Activated B cell treated with CpG ODN at 0.5 μM for 24 hours (primary cell): ENCODE results near the gene CDC27. TPM values are rescaled to one million over a fixed set of nuclear protein-coding genes. Genes with fewer than 3 reads are reported as not detected.
"Not testable (repeated sequence)": the region's sequence is repeated elsewhere in the genome, so short reads cannot be mapped to it uniquely, and the experiment has no call there.

Source experiments
- ATAC-seq: fragments of 200-7000 bp; cut with Tn5 transposase; one replicate; pipeline ENCODE4 v1.10.0; 2021; ENCODE audit warnings: low read depth, mild to moderate bottlenecking, moderate library complexity
- CTCF ChIA-PET: fragments of 350-600 bp; sonication (Branson Sonifier 250); formaldehyde crosslinking; loops from one replicate; lab custom pipeline; 2021; ENCODE audit warnings: antibody characterized with exemption; lab: Charles Lee
- POLR2A ChIA-PET: fragments of 350-600 bp; sonication (Branson Sonifier 250); formaldehyde crosslinking; loops from one replicate; lab custom pipeline; 2021; ENCODE audit warnings: antibody characterized with exemption; lab: Charles Lee
- DNase-seq: peaks from one replicate; pipeline ENCODE4 v3.0.0; 2022
- H3K27ac Mint-ChIP-seq: one replicate; pipeline ENCODE4 v1.8.0; 2020; ENCODE audit warnings: mixed read lengths
- H3K27me3 Mint-ChIP-seq: one replicate; pipeline ENCODE4 v1.8.0; 2021; ENCODE audit warnings: mixed read lengths
- H3K36me3 Mint-ChIP-seq: one replicate; pipeline ENCODE4 v1.8.0; 2021; ENCODE audit warnings: low read depth, mixed read lengths
- H3K4me1 Mint-ChIP-seq: one replicate; pipeline ENCODE4 v1.8.0; 2021; ENCODE audit warnings: mixed read lengths
- H3K4me3 Mint-ChIP-seq: one replicate; pipeline ENCODE4 v1.8.0; 2020; ENCODE audit warnings: mild to moderate bottlenecking, mixed read lengths
- H3K9me3 Mint-ChIP-seq: one replicate; pipeline ENCODE4 v1.8.0; 2020; ENCODE audit warnings: mixed read lengths
- intact Hi-C: fragments of 100-400 bp; cut with micrococcal nuclease; formaldehyde crosslinking; loops from one replicate; pipeline ENCODE4 v1.15.1; 2024
- total RNA-seq: library from RNA; stranded (reverse); gene quantifications from 2 replicates; pipeline ENCODE4 v1.2.3, GENCODE V29; 2022
- TF ChIP-seq, protein P1 (sequence below): fragments of 200-600 bp; IDR thresholded peaks from one replicate; pipeline ENCODE4 v1.8.0; 2022; ENCODE audit warnings: antibody characterized with exemption, mild to moderate bottlenecking

Gene CDC27
- total RNA-seq, 1 donor from 2014 or later: 72.5 TPM

- intact Hi-C loops: no loop called here
- Mint-ChIP-seq H3K27ac (no peak overlapping the region), H3K9me3 (peaks cover 6% of the 10 kb centered on the region)
Observed at GRCh38 chr17:47224966-47225365, 35.9 kb upstream of the CDC27 start.

GRCh38 chr17:47224077-47224476, 35.0 kb upstream of the CDC27 start:
- intact Hi-C loops, H3K36me3 Mint-ChIP-seq, H3K27ac Mint-ChIP-seq, CTCF ChIA-PET, H3K4me3 Mint-ChIP-seq, POLR2A ChIA-PET, ATAC-seq, H3K27me3 Mint-ChIP-seq, H3K9me3 Mint-ChIP-seq, DNase-seq: not testable (repeated sequence)
- peaks cover 24% of the 10 kb centered on the region for H3K4me1 Mint-ChIP-seq

More at GRCh38 chr17:47224966-47225365, 35.9 kb upstream of the CDC27 start:
- POLR2A ChIA-PET: no interaction called here
- TF ChIP-seq, protein P1, sequence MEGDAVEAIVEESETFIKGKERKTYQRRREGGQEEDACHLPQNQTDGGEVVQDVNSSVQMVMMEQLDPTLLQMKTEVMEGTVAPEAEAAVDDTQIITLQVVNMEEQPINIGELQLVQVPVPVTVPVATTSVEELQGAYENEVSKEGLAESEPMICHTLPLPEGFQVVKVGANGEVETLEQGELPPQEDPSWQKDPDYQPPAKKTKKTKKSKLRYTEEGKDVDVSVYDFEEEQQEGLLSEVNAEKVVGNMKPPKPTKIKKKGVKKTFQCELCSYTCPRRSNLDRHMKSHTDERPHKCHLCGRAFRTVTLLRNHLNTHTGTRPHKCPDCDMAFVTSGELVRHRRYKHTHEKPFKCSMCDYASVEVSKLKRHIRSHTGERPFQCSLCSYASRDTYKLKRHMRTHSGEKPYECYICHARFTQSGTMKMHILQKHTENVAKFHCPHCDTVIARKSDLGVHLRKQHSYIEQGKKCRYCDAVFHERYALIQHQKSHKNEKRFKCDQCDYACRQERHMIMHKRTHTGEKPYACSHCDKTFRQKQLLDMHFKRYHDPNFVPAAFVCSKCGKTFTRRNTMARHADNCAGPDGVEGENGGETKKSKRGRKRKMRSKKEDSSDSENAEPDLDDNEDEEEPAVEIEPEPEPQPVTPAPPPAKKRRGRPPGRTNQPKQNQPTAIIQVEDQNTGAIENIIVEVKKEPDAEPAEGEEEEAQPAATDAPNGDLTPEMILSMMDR: no peak
- Mint-ChIP-seq H3K27me3 (no peaks in the 10 kb centered on the region), H3K36me3 (no peaks in the 10 kb centered on the region), H3K4me1 (peaks cover 24% of the 10 kb centered on the region), H3K4me3 (no peak overlapping the region)
- CTCF ChIA-PET: interaction anchor here (2.2 kb wide), 1 partner anchor 91 kb away, joined by 12 read pairs; no protein-coding TSS in a partner anchor
- no peak for DNase-seq
- no peak for ATAC-seq

DNA sequence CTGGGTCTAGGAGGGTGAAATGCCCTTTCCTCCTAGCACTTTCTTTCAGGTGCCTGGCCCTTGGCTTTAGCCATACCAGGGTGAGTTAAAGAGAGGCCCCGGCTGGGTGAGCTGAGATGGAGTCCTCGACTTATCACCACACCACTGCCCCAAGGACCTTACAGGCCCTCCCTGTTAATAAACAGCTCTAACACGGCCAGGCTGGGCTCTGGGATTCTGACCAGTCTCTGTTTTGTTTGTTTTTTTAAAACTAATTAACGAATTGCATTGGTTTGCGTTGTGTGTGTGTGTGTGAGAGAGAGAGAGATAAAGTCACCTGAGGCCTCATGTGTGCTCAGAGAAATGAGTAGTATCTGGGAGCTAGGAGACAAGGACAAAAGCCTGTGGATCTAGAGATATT, 34.4 kb upstream of the CDC27 start:
- TF ChIP-seq, protein P1: no peak
- Mint-ChIP-seq H3K27me3 (no peaks in the 10 kb centered on the region), H3K4me1 (peaks cover 30% of the 10 kb centered on the region), H3K36me3 (no peaks in the 10 kb centered on the region), H3K4me3 (no peak overlapping the region), H3K27ac (no peak overlapping the region), H3K9me3 (peaks cover 6% of the 10 kb centered on the region)
- DNase-seq: no peak
- ChIA-PET CTCF (no interaction called here), POLR2A (no interaction called here)
- intact Hi-C loops: no loop called here
- ATAC-seq: no peak

DNA sequence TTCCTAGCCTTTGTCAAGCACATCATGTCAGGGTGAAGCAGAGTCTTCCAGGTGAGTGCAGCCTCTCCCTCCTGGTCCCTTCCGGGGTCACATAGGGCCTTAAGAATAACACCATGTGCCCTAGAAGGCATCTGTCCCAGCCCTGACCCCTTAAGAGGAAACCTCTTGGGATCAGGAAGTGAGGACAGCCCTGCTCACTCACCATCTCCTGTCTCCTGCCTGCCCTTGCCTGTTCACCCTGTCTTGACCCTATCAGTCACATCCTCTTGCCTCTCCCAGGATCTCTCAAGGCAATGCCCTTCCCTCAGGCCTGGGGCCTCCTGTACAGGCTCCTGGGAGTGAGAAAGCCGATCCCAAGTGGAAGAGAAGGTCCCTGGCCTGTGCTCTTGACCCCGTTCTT, 33.9 kb upstream of the CDC27 start:
- intact Hi-C loops: no loop called here
- ChIA-PET POLR2A (no interaction called here), CTCF (no interaction called here)
- H3K9me3 Mint-ChIP-seq: peaks cover 6% of the 10 kb centered on the region
- H3K4me3 Mint-ChIP-seq: no peak overlapping the region
- H3K27me3 Mint-ChIP-seq: no peaks in the 10 kb centered on the region
- no peak for DNase-seq
- TF ChIP-seq, protein P1: no peak
- H3K4me1 Mint-ChIP-seq: peaks cover 34% of the 10 kb centered on the region
- no peak for ATAC-seq
- no peaks in the 10 kb centered on the region for H3K36me3 Mint-ChIP-seq
- H3K27ac Mint-ChIP-seq: no peak overlapping the region

GRCh38 chr17:47222047-47222446, 33.0 kb upstream of the CDC27 start:
- POLR2A ChIA-PET: no interaction called here
- Mint-ChIP-seq H3K4me3 (no peak overlapping the region), H3K27ac (no peak overlapping the region), H3K4me1 (peaks cover 38% of the 10 kb centered on the region), H3K27me3 (no peaks in the 10 kb centered on the region), H3K9me3 (peaks cover 6% of the 10 kb centered on the region), H3K36me3 (no peaks in the 10 kb centered on the region)
- CTCF ChIA-PET: no interaction called here
- DNase-seq (no peak), ATAC-seq (no peak)
- TF ChIP-seq, protein P1: no peak
- intact Hi-C loops: no loop called here

DNA sequence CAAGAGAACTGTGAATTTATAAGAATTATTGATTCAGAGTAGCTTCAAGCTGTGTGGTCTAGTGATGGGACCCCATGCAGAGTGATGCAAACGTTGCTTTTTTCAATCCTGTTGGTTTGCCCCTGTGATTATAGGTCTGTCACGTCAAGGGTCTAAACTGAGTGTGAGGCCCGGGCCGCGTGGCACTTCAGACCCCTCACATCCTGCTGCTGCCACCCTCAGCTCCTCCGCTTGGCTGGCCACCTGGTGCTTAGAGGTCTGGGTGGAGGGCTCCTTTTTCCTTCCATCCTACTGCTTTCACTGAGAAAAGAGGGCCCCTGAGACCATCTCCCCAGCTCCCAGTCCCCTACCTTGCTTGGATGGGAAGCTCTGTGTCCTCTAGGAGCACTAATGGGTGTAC, 32.1 kb upstream of the CDC27 start:
- Mint-ChIP-seq H3K36me3 (no peaks in the 10 kb centered on the region), H3K4me1 (peaks cover 41% of the 10 kb centered on the region), H3K4me3 (no peak overlapping the region), H3K27ac (no peak overlapping the region), H3K27me3 (no peaks in the 10 kb centered on the region), H3K9me3 (peaks cover 6% of the 10 kb centered on the region)
- ATAC-seq (peak; percentile 56), DNase-seq (no peak)
- TF ChIP-seq, protein P1: no peak
- intact Hi-C loops: no loop called here
- ChIA-PET POLR2A (interaction anchor here (0.9 to 1.3 kb wide), 3 partner anchors 12 to 31 kb away, joined by 3 to 4 read pairs (median 3); partner anchors contain the start of gene MYL4), CTCF (interaction anchor here (1.0 to 1.4 kb wide), 5 partner anchors 9 to 280 kb away, joined by 3 to 4 read pairs (median 3); no protein-coding TSS in a partner anchor)
